OCI-LY7 (cell line): Measurements from ENCODE around the gene NUDT13. TPM values are rescaled to one million over a fixed set of nuclear protein-coding genes. Genes with fewer than 3 reads are reported as not detected.
A peak's percentile ranks its signal among the peaks of the same experiment; 100 is the strongest.

ENCODE experiments used
- BruUV-seq: library from RNA; stranded (reverse); fragments of 400-500 nt; replicated peaks from 2 replicates; lab custom pipeline; 2021; lab: Mats Ljungman, UMichigan
- CTCF ChIA-PET: fragments of 300-600 bp; sonication (Branson Sonifier 250); formaldehyde crosslinking; loops from one replicate; lab custom pipeline; 2022; ENCODE audit warnings: antibody characterized with exemption; ENCODE audit not compliant: unreplicated experiment; lab: Charles Lee
- POLR2A ChIA-PET: fragments of 300-600 bp; sonication (Branson Sonifier 250); formaldehyde crosslinking; loops from one replicate; lab custom pipeline; 2022; ENCODE audit warnings: antibody characterized with exemption; lab: Charles Lee
- DNase-seq: peaks from one replicate; pipeline ENCODE4 v3.0.0-alpha.2; 2015; ENCODE audit warnings: low spot score
- H2AFZ ChIP-seq: fragments of 200-600 bp; sonication (generic), shearing (Covaris generic); 2 replicates; pipeline ENCODE4 v1.6.1; 2014; ENCODE audit warnings: mild to moderate bottlenecking, antibody characterized with exemption, low read length, moderate library complexity
- H3K27ac ChIP-seq: fragments of 200-600 bp; sonication (generic); 2 replicates; pipeline ENCODE4 v1.5.1; 2014; ENCODE audit warnings: mixed run types, low read depth, mild to moderate bottlenecking, moderate library complexity, low read length, inconsistent platforms; ENCODE audit not compliant: poor library complexity, severe bottlenecking
- H3K36me3 ChIP-seq: fragments of 200-600 bp; sonication (generic); 2 replicates; pipeline ENCODE4 v1.6.1; 2014; ENCODE audit warnings: mild to moderate bottlenecking, antibody characterized with exemption, low read length, moderate library complexity, mixed read lengths; ENCODE audit not compliant: insufficient read depth
- H3K4me1 ChIP-seq: fragments of 200-600 bp; sonication (generic); 2 replicates; pipeline ENCODE4 v1.5.1; 2014; ENCODE audit warnings: mild to moderate bottlenecking, low read length; ENCODE audit not compliant: insufficient read depth, poor library complexity, severe bottlenecking
- H3K4me2 ChIP-seq: fragments of 200-600 bp; sonication (generic); 2 replicates; pipeline ENCODE4 v1.6.1; 2014; ENCODE audit warnings: mild to moderate bottlenecking, low read length
- H3K4me3 ChIP-seq: fragments of 200-600 bp; sonication (generic); 2 replicates; pipeline ENCODE4 v1.5.1; 2014; ENCODE audit warnings: mild to moderate bottlenecking, low read depth, low read length; ENCODE audit not compliant: poor library complexity, severe bottlenecking
- H3K79me2 ChIP-seq: fragments of 200-600 bp; sonication (generic); 2 replicates; pipeline ENCODE4 v1.6.1; 2016; ENCODE audit warnings: low read depth, mild to moderate bottlenecking, low read length, moderate library complexity, mixed read lengths; ENCODE audit not compliant: insufficient read depth
- H3K9me2 ChIP-seq: fragments of 200-600 bp; sonication (generic); 2 replicates; pipeline ENCODE4 v1.6.1; 2016; ENCODE audit warnings: mild to moderate bottlenecking, low read length, mixed read lengths; ENCODE audit not compliant: insufficient read depth
- H3K9me3 ChIP-seq: fragments of 200-600 bp; sonication (generic); 2 replicates; pipeline ENCODE4 v1.6.1; 2014; ENCODE audit warnings: mild to moderate bottlenecking, mixed run types, low read length, mixed read lengths
- H4K20me1 ChIP-seq: fragments of 200-600 bp; sonication (generic); 2 replicates; pipeline ENCODE4 v1.6.1; 2014; ENCODE audit warnings: mild to moderate bottlenecking, antibody characterized with exemption, low read length, moderate library complexity, mixed read lengths; ENCODE audit not compliant: insufficient read depth
- EZH2phosphoT487 ChIP-seq: fragments of 200-600 bp; sonication (generic); IDR thresholded peaks from 2 replicates; pipeline ENCODE4 v1.6.1; 2018; ENCODE audit warnings: low read depth, borderline replicate concordance, mild to moderate bottlenecking, mixed run types, antibody characterized with exemption, low read length, moderate library complexity, mixed read lengths
- intact Hi-C: fragments of 100-400 bp; cut with micrococcal nuclease; formaldehyde crosslinking; loops from one replicate; pipeline ENCODE4 v1.10.0; 2022; ENCODE audit not compliant: unreplicated experiment
- small RNA-seq: library from RNA; depleted of rRNA; stranded (forward); fragments of <200 nt; gene quantifications from one replicate; pipeline ENCODE3, GENCODE V24; 2014
- total RNA-seq, 2 experiments: library from RNA; depleted of rRNA in 1 of 2; stranded (reverse); fragments of >200 nt in 1 of 2; shearing (Covaris generic) in 1 of 2; gene quantifications; 2 replicates each; pipeline ENCODE4 v1.2.3, GENCODE V29; 2014 to 2022
- TF ChIP-seq, protein P1 (sequence below): fragments of 200-600 bp; sonication (generic); conservative IDR thresholded peaks from 2 replicates; pipeline ENCODE4 v1.5.1; 2014; ENCODE audit warnings: mild to moderate bottlenecking, antibody characterized with exemption, low read length, moderate library complexity, mixed read lengths

NUDT13 gene
- total RNA-seq, 2 experiments from 2014 or later = not detected

DNA sequence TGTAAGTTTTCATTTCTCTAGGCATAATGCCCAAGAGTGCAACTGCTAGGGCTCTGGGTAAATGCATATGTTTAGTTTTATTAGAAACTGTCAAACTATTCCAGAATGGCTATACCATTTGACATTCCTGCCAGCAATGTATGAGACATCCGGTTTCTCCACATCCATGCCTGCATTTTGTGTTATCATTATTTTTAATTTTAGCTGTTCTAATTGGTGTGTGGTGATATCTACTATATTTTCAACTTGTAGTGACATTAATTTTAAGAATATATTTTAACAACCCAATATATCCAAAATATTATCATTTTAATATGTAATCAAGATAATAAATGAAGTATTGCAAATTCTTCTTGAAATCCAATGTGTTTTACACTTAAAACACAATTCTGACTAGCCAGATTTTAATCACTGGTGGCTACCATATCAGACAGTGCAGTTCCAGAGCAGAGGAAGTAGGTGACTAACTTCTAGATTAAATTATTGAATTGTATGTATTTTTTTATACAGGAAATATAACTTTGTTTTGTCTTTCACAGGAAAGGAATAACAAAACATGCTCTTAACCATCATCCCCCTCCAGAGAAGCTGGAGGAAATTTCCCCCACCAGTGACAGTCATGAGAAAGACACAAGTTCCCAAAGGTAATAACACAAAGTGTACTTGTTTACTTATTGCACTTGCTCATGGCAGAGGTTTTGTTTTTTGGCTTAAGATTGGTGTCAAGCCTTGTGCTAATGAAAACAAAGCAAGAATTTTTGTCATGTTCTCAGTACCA is 64.1 kb downstream of the NUDT13 start:
- Histone ChIP-seq H2AFZ (no peak overlapping the region), H3K79me2 (peaks cover 1% of the 10 kb centered on the region; the same call in 1 of the 2 replicates), H3K4me1 (no peaks in the 10 kb centered on the region), H3K36me3 (peaks cover 9% of the 10 kb centered on the region), H3K4me3 (no peak overlapping the region), H3K9me2 (no peaks in the 10 kb centered on the region), H3K9me3 (no peaks in the 10 kb centered on the region), H3K27ac (no peak overlapping the region), H3K4me2 (no peak overlapping the region), H4K20me1 (no peaks in the 10 kb centered on the region)
- CTCF ChIA-PET = no interaction called here
- DNase-seq = no peak
- POLR2A ChIA-PET = no interaction called here
- intact Hi-C loops = no loop called here
- BruUV-seq = no TSS peak
- TF ChIP-seq EZH2phosphoT487 = no peak
- TF ChIP-seq, protein P1, sequence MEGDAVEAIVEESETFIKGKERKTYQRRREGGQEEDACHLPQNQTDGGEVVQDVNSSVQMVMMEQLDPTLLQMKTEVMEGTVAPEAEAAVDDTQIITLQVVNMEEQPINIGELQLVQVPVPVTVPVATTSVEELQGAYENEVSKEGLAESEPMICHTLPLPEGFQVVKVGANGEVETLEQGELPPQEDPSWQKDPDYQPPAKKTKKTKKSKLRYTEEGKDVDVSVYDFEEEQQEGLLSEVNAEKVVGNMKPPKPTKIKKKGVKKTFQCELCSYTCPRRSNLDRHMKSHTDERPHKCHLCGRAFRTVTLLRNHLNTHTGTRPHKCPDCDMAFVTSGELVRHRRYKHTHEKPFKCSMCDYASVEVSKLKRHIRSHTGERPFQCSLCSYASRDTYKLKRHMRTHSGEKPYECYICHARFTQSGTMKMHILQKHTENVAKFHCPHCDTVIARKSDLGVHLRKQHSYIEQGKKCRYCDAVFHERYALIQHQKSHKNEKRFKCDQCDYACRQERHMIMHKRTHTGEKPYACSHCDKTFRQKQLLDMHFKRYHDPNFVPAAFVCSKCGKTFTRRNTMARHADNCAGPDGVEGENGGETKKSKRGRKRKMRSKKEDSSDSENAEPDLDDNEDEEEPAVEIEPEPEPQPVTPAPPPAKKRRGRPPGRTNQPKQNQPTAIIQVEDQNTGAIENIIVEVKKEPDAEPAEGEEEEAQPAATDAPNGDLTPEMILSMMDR = no peak

Small RNA genes within 50 kb of the gene (small RNA-seq; reads per million reads assigned to genes)
- gene RF00019 = not detected
- gene SNORA11F = 2.8 reads per million, percentile 84 among the genes with 10 or more reads in this experiment

Other genes with a start within 250 kb of the NUDT13 start
- gene OIT3, start 216.7 kb upstream of the NUDT13 start, total RNA-seq (2014; rRNA removed; shearing (Covaris generic)) = not detected in 2 replicates
- gene OIT3, start 216.7 kb upstream of the NUDT13 start, total RNA-seq (2022) = not detected in 2 replicates
- gene PLA2G12B, start 155.6 kb upstream of the NUDT13 start, total RNA-seq (2014; rRNA removed; shearing (Covaris generic)) = not detected in 2 replicates
- gene PLA2G12B, start 155.6 kb upstream of the NUDT13 start, total RNA-seq (2022) = not detected in 2 replicates
- 11.6 and 17.9 TPM in 2 replicates for gene P4HA1, start 13.6 kb upstream of the NUDT13 start, total RNA-seq (2014; rRNA removed; shearing (Covaris generic))
- 19.8 and 36.2 TPM in 2 replicates for gene P4HA1, start 13.6 kb upstream of the NUDT13 start, total RNA-seq (2022)
- 24.6 and 27.3 TPM in 2 replicates for gene ECD, start 57.6 kb downstream of the NUDT13 start, total RNA-seq (2014; rRNA removed; shearing (Covaris generic))
- 26.0 and 27.2 TPM in 2 replicates for gene ECD, start 57.6 kb downstream of the NUDT13 start, total RNA-seq (2022)
- gene FAM149B1, start 57.7 kb downstream of the NUDT13 start, total RNA-seq (2014; rRNA removed; shearing (Covaris generic)) = 8.0 and 14.7 TPM in 2 replicates
- 18.5 and 19.9 TPM in 2 replicates for gene FAM149B1, start 57.7 kb downstream of the NUDT13 start, total RNA-seq (2022)
- gene DNAJC9, start 136.8 kb downstream of the NUDT13 start, total RNA-seq (2014; rRNA removed; shearing (Covaris generic)) = 83.3 and 94.2 TPM in 2 replicates
- gene DNAJC9, start 136.8 kb downstream of the NUDT13 start, total RNA-seq (2022) = 63.0 and 64.9 TPM in 2 replicates
- 56.6 and 81.6 TPM in 2 replicates for gene MRPS16, start 142.2 kb downstream of the NUDT13 start, total RNA-seq (2014; rRNA removed; shearing (Covaris generic))
- 132 and 135 TPM in 2 replicates for gene MRPS16, start 142.2 kb downstream of the NUDT13 start, total RNA-seq (2022)
- 0.26 and 1.9 TPM in 2 replicates for gene CFAP70, start 248.4 kb downstream of the NUDT13 start, total RNA-seq (2014; rRNA removed; shearing (Covaris generic))
- 0.94 and 1.1 TPM in 2 replicates for gene CFAP70, start 248.4 kb downstream of the NUDT13 start, total RNA-seq (2022)